GM23338 (cell line): ENCODE results near the gene BCAS3. TPM values are rescaled to one million over a fixed set of nuclear protein-coding genes. Genes with fewer than 3 reads are reported as not detected.

Source experiments
- ATAC-seq: fragments of 200-7000 bp; cut with Tn5 transposase; 3 replicates; pipeline ENCODE4 v1.9.1; 2020
- DNase-seq: peaks from one replicate; pipeline ENCODE4 v3.0.0-alpha.2; 2015; ENCODE audit warnings: low spot score
- H2AFZ ChIP-seq: fragments of 200-600 bp; sonication (generic); 2 replicates; pipeline ENCODE4 v1.8.0; 2016; ENCODE audit warnings: antibody characterized with exemption, mild to moderate bottlenecking, moderate library complexity
- H3F3A ChIP-seq: fragments of 200-600 bp; sonication (generic); replicated peaks from 2 replicates; pipeline ENCODE4 v1.8.0; 2017; ENCODE audit warnings: antibody characterized with exemption, mixed run types, low read depth
- H3K27ac ChIP-seq: fragments of 200-600 bp; sonication (generic); 2 replicates; pipeline ENCODE4 v1.6.1; 2016; ENCODE audit warnings: low read depth
- H3K27me3 ChIP-seq: fragments of 200-600 bp; sonication (generic); 2 replicates; pipeline ENCODE4 v1.8.0; 2016; ENCODE audit warnings: mild to moderate bottlenecking, mixed run types, moderate library complexity; ENCODE audit not compliant: insufficient read depth
- H3K36me3 ChIP-seq: fragments of 200-600 bp; sonication (generic); 2 replicates; pipeline ENCODE4 v1.8.0; 2016; ENCODE audit warnings: mild to moderate bottlenecking; ENCODE audit not compliant: insufficient read depth
- H3K4me1 ChIP-seq: fragments of 200-600 bp; sonication (generic); 2 replicates; pipeline ENCODE4 v1.8.0; 2016; ENCODE audit warnings: mild to moderate bottlenecking, moderate library complexity; ENCODE audit not compliant: insufficient read depth
- H3K4me2 ChIP-seq: fragments of 200-600 bp; sonication (generic); 2 replicates; pipeline ENCODE4 v1.7.1; 2017; ENCODE audit warnings: mixed run types
- H3K4me3 ChIP-seq: fragments of 200-600 bp; sonication (generic); 2 replicates; pipeline ENCODE4 v1.6.1; 2016; ENCODE audit warnings: mixed run types
- H3K79me2 ChIP-seq: fragments of 200-600 bp; sonication (generic); replicated peaks from 2 replicates; pipeline ENCODE4 v1.8.0; 2017; ENCODE audit warnings: mild to moderate bottlenecking; ENCODE audit not compliant: insufficient read depth
- H3K9me2 ChIP-seq: fragments of 200-600 bp; sonication (generic); 2 replicates; pipeline ENCODE4 v1.8.0; 2017; ENCODE audit not compliant: insufficient read depth
- H4K20me1 ChIP-seq: fragments of 200-600 bp; sonication (generic); replicated peaks from 2 replicates; pipeline ENCODE4 v1.8.0; 2017; ENCODE audit warnings: mild to moderate bottlenecking; ENCODE audit not compliant: insufficient read depth
- H3K27ac Mint-ChIP-seq: 2 replicates; pipeline ENCODE4 v1.8.0; 2020; ENCODE audit warnings: inconsistent platforms, mild to moderate bottlenecking, moderate library complexity, mixed read lengths
- H3K27me3 Mint-ChIP-seq: 3 replicates; pipeline ENCODE4 v1.8.0; 2022; ENCODE audit warnings: low read depth, mild to moderate bottlenecking, moderate library complexity, mixed read lengths, inconsistent platforms; ENCODE audit not compliant: insufficient read depth, poor library complexity
- H3K36me3 Mint-ChIP-seq: 3 replicates; pipeline ENCODE4 v1.8.0; 2021; ENCODE audit warnings: low read depth, mild to moderate bottlenecking, inconsistent platforms, moderate library complexity, mixed read lengths
- H3K4me1 Mint-ChIP-seq: 3 replicates; pipeline ENCODE4 v1.8.0; 2020; ENCODE audit warnings: mild to moderate bottlenecking, inconsistent platforms, mixed read lengths
- H3K4me3 Mint-ChIP-seq: 3 replicates; pipeline ENCODE4 v1.8.0; 2021; ENCODE audit warnings: moderate library complexity, mild to moderate bottlenecking, inconsistent platforms, mixed read lengths
- H3K9me3 Mint-ChIP-seq: 3 replicates; pipeline ENCODE4 v1.8.0; 2020; ENCODE audit warnings: moderate library complexity, mild to moderate bottlenecking, inconsistent platforms, mixed read lengths
- JUNB ChIP-seq: IDR thresholded peaks from one replicate; pipeline ENCODE4 v1.6.1; 2016; ENCODE audit warnings: antibody characterized with exemption; ENCODE audit not compliant: unreplicated experiment
- NANOG ChIP-seq: IDR thresholded peaks from 2 replicates; pipeline ENCODE4 v1.6.1; 2016; ENCODE audit warnings: antibody characterized with exemption, borderline replicate concordance
- POLR2AphosphoS5 ChIP-seq: IDR thresholded peaks from 2 replicates; pipeline ENCODE4 v1.6.1; 2016; ENCODE audit warnings: antibody characterized with exemption, low read depth
- STAT1 ChIP-seq: IDR thresholded peaks from one replicate; pipeline ENCODE4 v1.6.1; 2016; ENCODE audit warnings: antibody characterized with exemption; ENCODE audit not compliant: unreplicated experiment
- ZNF462 ChIP-seq: fragments of 250-450 bp; sonication (Bioruptor Pico); IDR thresholded peaks from 2 replicates; pipeline ENCODE4 v1.5.0; 2020; ENCODE audit warnings: mild to moderate bottlenecking, moderate library complexity
- polyA plus RNA-seq: library from polyadenylated mRNA; unstranded; fragments of >200 nt; fragmentation: Nextera tagmentation; extraction: Ambion mirVana; gene quantifications from 2 replicates; pipeline ENCODE4 v1.2.1, GENCODE V29; 2016
- total RNA-seq: library from RNA; depleted of rRNA; stranded (reverse); fragments of >200 nt; shearing (Covaris generic); gene quantifications from 2 replicates; pipeline ENCODE4 v1.2.3, GENCODE V29; 2014
- TF ChIP-seq, protein P1 (sequence below): IDR thresholded peaks from one replicate; pipeline ENCODE4 v1.6.1; 2018; ENCODE audit warnings: antibody characterized with exemption; ENCODE audit not compliant: unreplicated experiment
- TF ChIP-seq, protein P2 (sequence below), 2 experiments: fragments of 200-600 bp in 1 of 2; sonication (generic) in 1 of 2; conservative IDR thresholded peaks; 2 replicates each; pipeline versions ENCODE4 v1.5.1 to v1.6.1; 2016 to 2017; ENCODE audit warnings: antibody characterized with exemption in 2 of 2, low read depth in 2 of 2, mild to moderate bottlenecking in 2 of 2, moderate library complexity in 1 of 2

The BCAS3 gene
- total and polyA plus RNA-seq, 2 experiments from 2014 or later = 8.2 to 28.0 TPM

DNA sequence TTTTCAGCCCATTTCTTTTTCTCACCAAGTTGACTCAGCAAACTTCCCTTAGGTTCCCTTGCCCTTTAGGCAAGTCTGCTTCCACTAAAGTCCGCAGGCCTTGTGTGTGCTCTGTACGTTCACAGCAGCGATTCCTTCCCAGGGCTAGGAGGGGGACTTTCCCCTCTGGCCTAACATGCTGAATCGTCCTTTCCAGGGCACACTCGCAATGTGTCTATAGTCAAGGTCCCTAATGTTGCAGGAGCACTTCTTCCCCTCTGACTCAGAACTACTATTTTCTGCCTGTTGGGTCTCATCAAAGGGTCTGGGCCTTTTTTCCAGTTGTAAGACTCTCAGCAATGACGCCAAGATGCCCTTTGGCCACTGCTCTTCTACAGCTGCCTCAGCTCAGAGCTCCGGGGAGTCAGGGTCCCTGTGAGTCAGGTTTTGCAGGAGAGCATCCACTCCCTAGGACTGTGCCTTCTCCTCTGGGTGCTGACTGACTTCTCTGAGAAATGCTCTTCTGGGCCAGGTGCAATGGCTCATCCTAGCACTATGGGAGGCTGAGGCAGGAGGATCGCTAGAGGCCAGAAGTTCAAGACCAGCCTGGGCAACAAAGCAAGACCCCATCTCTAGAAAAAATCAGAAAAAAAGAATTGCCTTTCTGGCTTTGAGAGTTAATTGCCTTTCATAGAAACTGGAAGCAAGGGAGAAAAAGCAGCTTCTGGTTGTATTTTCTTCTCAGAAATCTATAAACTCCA lies 657.6 kb downstream of the BCAS3 start (continued):
- no peak for TF ChIP-seq ZNF462 (CRISPR knock-in tag)
- TF ChIP-seq POLR2AphosphoS5 = no peak

DNA sequence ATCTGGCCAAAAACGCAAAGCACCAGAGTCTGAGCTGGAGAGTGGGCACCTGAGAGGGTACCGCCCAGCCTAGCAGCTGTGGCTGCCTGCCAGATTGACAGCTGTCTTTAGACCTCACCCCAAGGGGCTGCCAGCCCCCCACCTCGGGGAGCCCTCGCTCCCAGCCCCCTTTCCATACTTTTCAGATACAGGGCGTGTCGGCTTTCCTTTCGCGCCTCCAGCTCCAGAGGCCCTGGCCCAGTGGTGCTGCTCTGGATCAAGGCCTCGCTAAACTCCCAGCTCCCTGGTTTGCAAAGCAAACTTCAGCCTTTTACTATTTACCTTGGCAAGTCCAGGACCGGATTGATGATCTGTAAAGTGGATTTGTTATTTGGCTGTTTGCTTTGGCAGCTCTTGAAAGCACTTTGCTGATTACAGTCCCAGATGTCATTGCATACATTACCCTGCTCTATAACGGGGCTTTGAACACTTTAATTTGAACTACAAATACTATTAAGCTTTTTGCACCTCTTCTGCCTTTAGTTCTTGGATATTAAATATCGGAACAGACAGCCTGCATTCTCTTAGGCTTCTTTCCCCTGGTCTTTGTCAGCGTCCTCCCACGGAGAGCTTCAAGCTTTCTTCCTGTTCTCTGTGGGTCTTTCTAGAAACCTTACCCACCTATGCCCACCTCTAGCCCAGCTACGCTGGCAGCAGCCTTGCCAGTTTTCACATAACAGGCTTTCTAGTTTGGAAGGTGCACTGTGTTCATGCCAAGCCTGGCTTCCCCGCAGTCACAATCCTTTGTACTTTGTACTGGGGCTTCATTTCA lies 658.4 kb downstream of the BCAS3 start:
- H3K4me1 ChIP-seq = 0 out of 2 replicates have a peak, but pooled peaks cover 3% of the 10 kb centered on the region
- H3K79me2 ChIP-seq = no peaks in the 10 kb centered on the region
- no peaks in the 10 kb centered on the region for H3F3A ChIP-seq
- no peak for DNase-seq
- no peak overlapping the region for H2AFZ ChIP-seq
- H3K4me3 ChIP-seq = no peak overlapping the region
- H4K20me1 ChIP-seq = no peaks in the 10 kb centered on the region
- no peaks in the 10 kb centered on the region for H3K36me3 ChIP-seq
- no peaks in the 10 kb centered on the region for H3K27me3 ChIP-seq
- no peak overlapping the region for H3K4me3 Mint-ChIP-seq
- H3K27me3 Mint-ChIP-seq = peaks cover 8% of the 10 kb centered on the region
- no peaks in the 10 kb centered on the region for H3K9me2 ChIP-seq
- H3K36me3 Mint-ChIP-seq = no peaks in the 10 kb centered on the region
- H3K27ac Mint-ChIP-seq = no peak overlapping the region
- no peak for ATAC-seq
- no peaks in the 10 kb centered on the region for H3K9me3 Mint-ChIP-seq
- no peak overlapping the region for H3K27ac ChIP-seq
- H3K4me1 Mint-ChIP-seq = peaks cover 8% of the 10 kb centered on the region
- no peak overlapping the region for H3K4me2 ChIP-seq
- TF ChIP-seq STAT1 (no peak), JUNB (no peak), NANOG (no peak)
- TF ChIP-seq, protein P1, sequence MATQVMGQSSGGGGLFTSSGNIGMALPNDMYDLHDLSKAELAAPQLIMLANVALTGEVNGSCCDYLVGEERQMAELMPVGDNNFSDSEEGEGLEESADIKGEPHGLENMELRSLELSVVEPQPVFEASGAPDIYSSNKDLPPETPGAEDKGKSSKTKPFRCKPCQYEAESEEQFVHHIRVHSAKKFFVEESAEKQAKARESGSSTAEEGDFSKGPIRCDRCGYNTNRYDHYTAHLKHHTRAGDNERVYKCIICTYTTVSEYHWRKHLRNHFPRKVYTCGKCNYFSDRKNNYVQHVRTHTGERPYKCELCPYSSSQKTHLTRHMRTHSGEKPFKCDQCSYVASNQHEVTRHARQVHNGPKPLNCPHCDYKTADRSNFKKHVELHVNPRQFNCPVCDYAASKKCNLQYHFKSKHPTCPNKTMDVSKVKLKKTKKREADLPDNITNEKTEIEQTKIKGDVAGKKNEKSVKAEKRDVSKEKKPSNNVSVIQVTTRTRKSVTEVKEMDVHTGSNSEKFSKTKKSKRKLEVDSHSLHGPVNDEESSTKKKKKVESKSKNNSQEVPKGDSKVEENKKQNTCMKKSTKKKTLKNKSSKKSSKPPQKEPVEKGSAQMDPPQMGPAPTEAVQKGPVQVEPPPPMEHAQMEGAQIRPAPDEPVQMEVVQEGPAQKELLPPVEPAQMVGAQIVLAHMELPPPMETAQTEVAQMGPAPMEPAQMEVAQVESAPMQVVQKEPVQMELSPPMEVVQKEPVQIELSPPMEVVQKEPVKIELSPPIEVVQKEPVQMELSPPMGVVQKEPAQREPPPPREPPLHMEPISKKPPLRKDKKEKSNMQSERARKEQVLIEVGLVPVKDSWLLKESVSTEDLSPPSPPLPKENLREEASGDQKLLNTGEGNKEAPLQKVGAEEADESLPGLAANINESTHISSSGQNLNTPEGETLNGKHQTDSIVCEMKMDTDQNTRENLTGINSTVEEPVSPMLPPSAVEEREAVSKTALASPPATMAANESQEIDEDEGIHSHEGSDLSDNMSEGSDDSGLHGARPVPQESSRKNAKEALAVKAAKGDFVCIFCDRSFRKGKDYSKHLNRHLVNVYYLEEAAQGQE = no peak
- TF ChIP-seq, protein P2, sequence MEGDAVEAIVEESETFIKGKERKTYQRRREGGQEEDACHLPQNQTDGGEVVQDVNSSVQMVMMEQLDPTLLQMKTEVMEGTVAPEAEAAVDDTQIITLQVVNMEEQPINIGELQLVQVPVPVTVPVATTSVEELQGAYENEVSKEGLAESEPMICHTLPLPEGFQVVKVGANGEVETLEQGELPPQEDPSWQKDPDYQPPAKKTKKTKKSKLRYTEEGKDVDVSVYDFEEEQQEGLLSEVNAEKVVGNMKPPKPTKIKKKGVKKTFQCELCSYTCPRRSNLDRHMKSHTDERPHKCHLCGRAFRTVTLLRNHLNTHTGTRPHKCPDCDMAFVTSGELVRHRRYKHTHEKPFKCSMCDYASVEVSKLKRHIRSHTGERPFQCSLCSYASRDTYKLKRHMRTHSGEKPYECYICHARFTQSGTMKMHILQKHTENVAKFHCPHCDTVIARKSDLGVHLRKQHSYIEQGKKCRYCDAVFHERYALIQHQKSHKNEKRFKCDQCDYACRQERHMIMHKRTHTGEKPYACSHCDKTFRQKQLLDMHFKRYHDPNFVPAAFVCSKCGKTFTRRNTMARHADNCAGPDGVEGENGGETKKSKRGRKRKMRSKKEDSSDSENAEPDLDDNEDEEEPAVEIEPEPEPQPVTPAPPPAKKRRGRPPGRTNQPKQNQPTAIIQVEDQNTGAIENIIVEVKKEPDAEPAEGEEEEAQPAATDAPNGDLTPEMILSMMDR (conservative IDR thresholded peaks at IDR 0.05; ENCODE audit: low read depth in 2 of 2) = no peak
